H1 (cell line): ENCODE measurements around the gene GRID2. TPM values are rescaled to one million over a fixed set of nuclear protein-coding genes. Genes with fewer than 3 reads are reported as not detected.

Source experiments
- CTCF ChIA-PET: fragments of 300-600 bp; sonication (Branson Sonifier 250); formaldehyde crosslinking; loops from one replicate; lab custom pipeline; 2021; ENCODE audit not compliant: partially characterized antibody; lab: Charles Lee
- POLR2A ChIA-PET: fragments of 300-600 bp; sonication (Branson Sonifier 250); formaldehyde crosslinking; loops from one replicate; lab custom pipeline; 2021; ENCODE audit warnings: inconsistent platforms; ENCODE audit not compliant: partially characterized antibody; lab: Charles Lee
- DNase-seq, 2 experiments: peaks; one replicate each; pipeline versions ENCODE4 v3.0.0 to v3.0.0-alpha.2; 2010 to 2022; ENCODE audit warnings: low spot score in 2 of 2, low read depth in 1 of 2, mixed read lengths in 1 of 2
- FAIRE-seq: peaks from 2 replicates; lab custom pipeline; 2011; peaks lifted over from hg19 to GRCh38; lab: Jason Lieb, UNC
- H2AFZ ChIP-seq: 2 replicates; pipeline ENCODE4 v1.8.1; 2012; ENCODE audit warnings: low read length, inconsistent platforms
- H2AK5ac ChIP-seq: 2 replicates; pipeline ENCODE4 v1.6.1; 2013; ENCODE audit warnings: low read depth, low read length
- H2BK120ac ChIP-seq: replicated peaks from 2 replicates; pipeline ENCODE3; 2013; ENCODE audit warnings: low read depth, low read length, inconsistent platforms
- H2BK12ac ChIP-seq: 2 replicates; pipeline ENCODE4 v1.6.1; 2013; ENCODE audit warnings: low read depth, low read length
- H2BK15ac ChIP-seq: 2 replicates; pipeline ENCODE4 v1.6.1; 2013; ENCODE audit warnings: low read length
- H2BK20ac ChIP-seq: 2 replicates; pipeline ENCODE4 v1.6.1; 2013; ENCODE audit warnings: low read length
- H2BK5ac ChIP-seq: 2 replicates; pipeline ENCODE4 v1.6.1; 2013; ENCODE audit warnings: low read depth, low read length
- H3K14ac ChIP-seq: 2 replicates; pipeline ENCODE4 v1.6.1; 2013; ENCODE audit warnings: inconsistent platforms; ENCODE audit not compliant: insufficient read length
- H3K18ac ChIP-seq: 2 replicates; pipeline ENCODE4 v1.6.1; 2013; ENCODE audit warnings: low read length; ENCODE audit errors: extremely low read depth
- H3K23ac ChIP-seq: 2 replicates; pipeline ENCODE4 v1.6.1; 2013; ENCODE audit warnings: inconsistent platforms; ENCODE audit not compliant: insufficient read length
- H3K23me2 ChIP-seq: 2 replicates; pipeline ENCODE4 v1.6.1; 2013; ENCODE audit warnings: low read depth, low read length
- H3K27ac ChIP-seq: 2 replicates; pipeline ENCODE4 v1.6.1; 2011; ENCODE audit warnings: low read depth, low read length, inconsistent platforms
- H3K27me3 ChIP-seq, 4 experiments: replicated peaks in 1 of 4; 1 replicate in 1 of 4; 2 replicates in 3 of 4; pipeline versions ENCODE4 v1.6.1 to v1.8.1; 2011 to 2013; ENCODE audit warnings: low read length in 3 of 4, mild to moderate bottlenecking in 3 of 4, inconsistent platforms in 2 of 4, mixed read lengths in 2 of 4, moderate library complexity in 1 of 4; ENCODE audit not compliant: control insufficient read depth in 3 of 4, insufficient read depth in 3 of 4; ENCODE audit errors: extremely low read depth in 1 of 4
- H3K36me3 ChIP-seq, 4 experiments: 2 replicates each; pipeline versions ENCODE4 v1.6.1 to v1.8.1; 2011 to 2013; ENCODE audit warnings: mild to moderate bottlenecking in 4 of 4, low read length in 3 of 4, moderate library complexity in 2 of 4, control low read depth in 1 of 4, inconsistent platforms in 1 of 4; ENCODE audit not compliant: insufficient read depth in 4 of 4, control insufficient read depth in 2 of 4
- H3K4ac ChIP-seq: replicated peaks from 2 replicates; pipeline ENCODE3; 2013; ENCODE audit warnings: low read length, low read depth, mixed read lengths, inconsistent platforms; ENCODE audit not compliant: insufficient read length
- H3K4me1 ChIP-seq, 4 experiments: replicated peaks in 1 of 4; 1 replicate in 1 of 4; 2 replicates in 3 of 4; pipeline versions ENCODE4 v1.6.1 to v1.8.1; 2011 to 2013; ENCODE audit warnings: low read length in 3 of 4, inconsistent platforms in 2 of 4, mixed read lengths in 1 of 4; ENCODE audit not compliant: insufficient read depth in 4 of 4, control insufficient read depth in 3 of 4
- H3K4me2 ChIP-seq, 2 experiments: 2 replicates each; pipeline versions ENCODE4 v1.6.1 to v1.8.1; 2011 to 2013; ENCODE audit warnings: low read depth in 2 of 2, low read length in 2 of 2, control low read depth in 1 of 2, inconsistent platforms in 1 of 2, mild to moderate bottlenecking in 1 of 2; ENCODE audit not compliant: insufficient read depth in 1 of 2
- H3K4me3 ChIP-seq, 4 experiments: fragments of 200-600, 300-600 bp in 1 of 4; sonication (generic), shearing (Covaris generic), sonication (Bioruptor Twin) in 1 of 4; 2 replicates each; pipeline versions ENCODE4 v1.5.1 to v1.8.1; 2011 to 2016; ENCODE audit warnings: low read length in 4 of 4, low read depth in 3 of 4, control low read depth in 2 of 4, inconsistent platforms in 2 of 4, mild to moderate bottlenecking in 2 of 4, mixed read lengths in 1 of 4, moderate library complexity in 1 of 4; ENCODE audit not compliant: insufficient read depth in 2 of 4; ENCODE audit errors: extremely low read depth in 1 of 4
- H3K56ac ChIP-seq: replicated peaks from 2 replicates; pipeline ENCODE3; 2013; ENCODE audit warnings: low read depth, mild to moderate bottlenecking, mixed read lengths, low read length, inconsistent platforms; ENCODE audit not compliant: insufficient read length
- H3K79me1 ChIP-seq: 2 replicates; pipeline ENCODE4 v1.6.1; 2013; ENCODE audit warnings: low read depth, low read length, control low read depth
- H3K79me2 ChIP-seq, 2 experiments: 2 replicates each; pipeline versions ENCODE4 v1.6.1 to v1.8.1; 2012 to 2013; ENCODE audit warnings: low read length in 2 of 2, mild to moderate bottlenecking in 2 of 2, inconsistent platforms in 1 of 2; ENCODE audit not compliant: insufficient read depth in 2 of 2, control insufficient read depth in 1 of 2
- H3K9ac ChIP-seq, 4 experiments: replicated peaks in 1 of 4; 1 replicate in 1 of 4; 2 replicates in 3 of 4; pipeline versions ENCODE4 v1.6.1 to v1.8.1; 2011 to 2013; ENCODE audit warnings: low read depth in 3 of 4, low read length in 3 of 4, control low read depth in 2 of 4, mild to moderate bottlenecking in 2 of 4, moderate library complexity in 2 of 4, inconsistent platforms in 1 of 4; ENCODE audit errors: extremely low read depth in 1 of 4
- H3K9me3 ChIP-seq, 2 experiments: 2 replicates each; pipeline versions ENCODE4 v1.6.1 to v1.8.1; 2012 to 2013; ENCODE audit warnings: mild to moderate bottlenecking in 2 of 2, moderate library complexity in 2 of 2, control low read depth in 1 of 2, inconsistent platforms in 1 of 2, low read depth in 1 of 2, low read length in 1 of 2, mixed read lengths in 1 of 2; ENCODE audit not compliant: insufficient read depth in 2 of 2
- H4K20me1 ChIP-seq, 2 experiments: replicated peaks in 1 of 2; 2 replicates each; pipeline versions ENCODE3 to v1.8.1; 2011 to 2013; ENCODE audit warnings: inconsistent platforms in 2 of 2, low read length in 2 of 2, mild to moderate bottlenecking in 1 of 2; ENCODE audit not compliant: insufficient read depth in 2 of 2, control insufficient read depth in 1 of 2
- H4K5ac ChIP-seq: 2 replicates; pipeline ENCODE4 v1.6.1; 2013; ENCODE audit warnings: low read length, low read depth, mixed read lengths, inconsistent platforms; ENCODE audit not compliant: insufficient read length
- H4K8ac ChIP-seq: 2 replicates; pipeline ENCODE4 v1.8.0; 2013; ENCODE audit warnings: mild to moderate bottlenecking, moderate library complexity, low read length, inconsistent platforms; ENCODE audit not compliant: insufficient read depth; ENCODE audit errors: extremely low read depth
- H4K91ac ChIP-seq: replicated peaks from 2 replicates; pipeline ENCODE3; 2013; ENCODE audit warnings: low read length, mixed read lengths, inconsistent platforms; ENCODE audit not compliant: insufficient read length
- CBX5 ChIP-seq: fragments of 300-800, 300-1000 bp; sonication (generic); IDR thresholded peaks from 2 replicates; pipeline ENCODE4 v1.7.1; 2016; ENCODE audit warnings: antibody characterized with exemption, low read length, low read depth
- CTCF ChIP-seq, 3 experiments: IDR thresholded peaks; 1 replicate in 2 of 3; 2 replicates in 1 of 3; pipeline versions ENCODE4 v1.5.1 to v1.6.1; 2011; ENCODE audit warnings: low read length in 3 of 3, mild to moderate bottlenecking in 3 of 3, inconsistent platforms in 2 of 3, low read depth in 1 of 3, moderate library complexity in 1 of 3; ENCODE audit not compliant: insufficient read depth in 1 of 3; ENCODE audit errors: control extremely low read depth in 1 of 3
- EP300 ChIP-seq, 2 experiments: IDR thresholded peaks; 1 replicate in 1 of 2; 2 replicates in 1 of 2; pipeline ENCODE4 v1.6.1; 2011 to 2012; ENCODE audit warnings: low read depth in 2 of 2, low read length in 2 of 2, mild to moderate bottlenecking in 2 of 2, borderline replicate concordance in 1 of 2, inconsistent platforms in 1 of 2, moderate library complexity in 1 of 2
- JUN ChIP-seq: IDR thresholded peaks from 2 replicates; pipeline ENCODE4 v1.6.1; 2011; ENCODE audit warnings: low read depth, mild to moderate bottlenecking, improper control_type of control experiment, low read length
- KDM1A ChIP-seq: fragments of 200-600, 300-600 bp; sonication (generic); IDR thresholded peaks from 2 replicates; pipeline ENCODE4 v1.7.1; 2016; ENCODE audit warnings: mild to moderate bottlenecking, low read length, borderline replicate concordance
- MAX ChIP-seq: IDR thresholded peaks from 2 replicates; pipeline ENCODE4 v1.6.1; 2012; ENCODE audit warnings: inconsistent platforms
- RFX5 ChIP-seq: IDR thresholded peaks from 2 replicates; pipeline ENCODE4 v1.6.1; 2011; ENCODE audit warnings: low read depth, low read length, improper control_type of control experiment, borderline replicate concordance
- SIX5 ChIP-seq: IDR thresholded peaks from 2 replicates; pipeline ENCODE4 v1.6.1; 2011; ENCODE audit warnings: mild to moderate bottlenecking, low read depth, low read length
- SP1 ChIP-seq: IDR thresholded peaks from 2 replicates; pipeline ENCODE4 v1.6.1; 2011; ENCODE audit warnings: low read depth, low read length
- WGBS, 2 experiments: shearing (Covaris generic) in 1 of 2; methylation state at CpG; one replicate each; pipeline versions ENCODE4 v1.1.6 to v1.1.7; 2013 to 2015; ENCODE audit warnings: low lambda C conversion rate in 2 of 2, mixed read lengths in 2 of 2, inconsistent platforms in 1 of 2, low coverage in 1 of 2, missing lambda C conversion rate in 1 of 2; ENCODE audit not compliant: insufficient replicate concordance in 2 of 2, insufficient coverage in 1 of 2, insufficient read length in 1 of 2; ENCODE audit errors: extremely low coverage in 1 of 2, missing lambda C conversion rate in 1 of 2; 5-methylcytosine and 5-hydroxymethylcytosine counted together
- polyA plus RNA-seq, 7 experiments: library from polyadenylated mRNA; depleted of rRNA in 3 of 7; stranded (reverse) in 5 of 7; unstranded in 2 of 7; fragments of >200 nt in 5 of 7; fragments of 200-250 nt in 2 of 7; gene quantifications; 1 replicate in 5 of 7; 2 replicates in 1 of 7; 4 replicates in 1 of 7; pipeline versions ENCODE4 v1.2.1 to v1.2.3, GENCODE V29; 2011 to 2013; ENCODE audit warnings: missing spikeins in 2 of 7, mixed read lengths in 2 of 7
- total RNA-seq: library from RNA; stranded (reverse); fragmentation: NEBNext Ultra II Directional; extraction: Animal tissue kit (Norgen Biotek cat#: 25700); gene quantifications from 2 replicates; pipeline ENCODE4 v1.2.1, GENCODE V29; 2021

Gene GRID2
- total and polyA plus RNA-seq, 2 of the 8 experiments (the other 6 are each of a cell fraction or from before 2014, with no cell fraction given) = 31.1 to 81.9 TPM

GRCh38 chr4:93221771-93222170 lies 918.0 kb downstream of the GRID2 start:
- Histone ChIP-seq H3K18ac (no peak overlapping the region), H3K27ac (no peak overlapping the region), H2BK20ac (no peak overlapping the region), H3K36me3 (peaks cover 0 to 31% (median 14%) of the 10 kb centered on the region in 4 experiments; a peak in 5 of 8 replicates), H4K20me1 (no peaks in the 10 kb centered on the region), H3K4me1 (no peaks in the 10 kb centered on the region), H3K9me3 (no peaks in the 10 kb centered on the region), H2BK120ac (no peak overlapping the region), H3K79me1 (no peaks in the 10 kb centered on the region), H3K4ac (no peak overlapping the region), H4K8ac (no peak overlapping the region), H2AK5ac (no peak overlapping the region), H3K23me2 (no peaks in the 10 kb centered on the region), H2BK12ac (no peak overlapping the region), H3K4me3 (no peak overlapping the region), H3K56ac (no peak overlapping the region), H3K14ac (no peak overlapping the region), H3K23ac (no peak overlapping the region), H3K4me2 (no peak overlapping the region), H3K79me2 (no peaks in the 10 kb centered on the region), H3K9ac (no peak overlapping the region), H2AFZ (no peak overlapping the region), H4K91ac (no peak overlapping the region), H3K27me3 (no peaks in the 10 kb centered on the region), H2BK15ac (no peak overlapping the region), H4K5ac (no peak overlapping the region), H2BK5ac (no peak overlapping the region)
- ChIA-PET POLR2A (no interaction called here), CTCF (no interaction called here)
- FAIRE-seq = no peak
- WGBS, 2 experiments = 91 to 100% methylated on average over 1 to 8 of the region's 8 CpGs
- DNase-seq = no peak
- TF ChIP-seq EP300 (IDR thresholded peaks at IDR 0.05; ENCODE audit: borderline replicate concordance in 1 of 2, low read depth in 2 of 2, low read length in 2 of 2) = no peak
- TF ChIP-seq SP1 = no peak
- TF ChIP-seq KDM1A = no peak
- TF ChIP-seq RFX5 = no peak
- TF ChIP-seq CTCF (IDR thresholded peaks at IDR 0.05; ENCODE audit: control extremely low read depth in 1 of 3, insufficient read depth in 1 of 3, low read depth in 1 of 3, low read length in 3 of 3) = no peak
- no peak for TF ChIP-seq MAX
- no peak for TF ChIP-seq SIX5
- TF ChIP-seq CBX5 = no peak
- TF ChIP-seq JUN = no peak
